HEK293T (cell line): ENCODE data around the gene DYRK2.

ENCODE experiments used
- BHLHE40 ChIP-seq: fragments of 450-650 bp; IDR thresholded peaks from 2 replicates; pipeline ENCODE4 v1.6.1; 2016; ENCODE audit warnings: mild to moderate bottlenecking, moderate library complexity, borderline replicate concordance
- CTBP1 ChIP-seq: fragments of 450-650 bp; IDR thresholded peaks from 2 replicates; pipeline ENCODE4 v1.6.1; 2016; ENCODE audit warnings: borderline replicate concordance
- ELF4 ChIP-seq: fragments of 450-650 bp; IDR thresholded peaks from 2 replicates; pipeline ENCODE4 v1.6.1; 2017; ENCODE audit warnings: antibody characterized with exemption
- FOXA1 ChIP-seq: fragments of 450-650 bp; IDR thresholded peaks from 2 replicates; pipeline ENCODE4 v1.6.1; 2016; ENCODE audit warnings: mild to moderate bottlenecking
- FOXK2 ChIP-seq: fragments of 450-650 bp; IDR thresholded peaks from 2 replicates; pipeline ENCODE4 v1.6.1; 2016; ENCODE audit warnings: mild to moderate bottlenecking
- FOXM1 ChIP-seq: fragments of 450-650 bp; IDR thresholded peaks from 2 replicates; pipeline ENCODE4 v1.6.1; 2017; ENCODE audit warnings: mild to moderate bottlenecking, borderline replicate concordance
- HDGF ChIP-seq: fragments of 450-650 bp; IDR thresholded peaks from 2 replicates; pipeline ENCODE4 v1.6.1; 2017; ENCODE audit warnings: antibody characterized with exemption, borderline replicate concordance
- L3MBTL2 ChIP-seq: fragments of 450-650 bp; conservative IDR thresholded peaks from 2 replicates; pipeline ENCODE4 v1.6.1; 2016; ENCODE audit warnings: mild to moderate bottlenecking
- LEF1 ChIP-seq: fragments of 450-650 bp; IDR thresholded peaks from 2 replicates; pipeline ENCODE4 v1.6.1; 2017; ENCODE audit warnings: mild to moderate bottlenecking, borderline replicate concordance
- NFRKB ChIP-seq: fragments of 450-650 bp; IDR thresholded peaks from 2 replicates; pipeline ENCODE4 v1.6.1; 2016; ENCODE audit warnings: mild to moderate bottlenecking, moderate library complexity
- SUZ12 ChIP-seq: fragments of 450-650 bp; IDR thresholded peaks from 2 replicates; pipeline ENCODE4 v1.6.1; 2016; ENCODE audit warnings: mild to moderate bottlenecking
- TARDBP ChIP-seq: fragments of 450-650 bp; IDR thresholded peaks from 2 replicates; pipeline ENCODE4 v1.6.1; 2016
- ZNF384 ChIP-seq: fragments of 450-650 bp; IDR thresholded peaks from 2 replicates; pipeline ENCODE4 v1.6.1; 2016

DNA sequence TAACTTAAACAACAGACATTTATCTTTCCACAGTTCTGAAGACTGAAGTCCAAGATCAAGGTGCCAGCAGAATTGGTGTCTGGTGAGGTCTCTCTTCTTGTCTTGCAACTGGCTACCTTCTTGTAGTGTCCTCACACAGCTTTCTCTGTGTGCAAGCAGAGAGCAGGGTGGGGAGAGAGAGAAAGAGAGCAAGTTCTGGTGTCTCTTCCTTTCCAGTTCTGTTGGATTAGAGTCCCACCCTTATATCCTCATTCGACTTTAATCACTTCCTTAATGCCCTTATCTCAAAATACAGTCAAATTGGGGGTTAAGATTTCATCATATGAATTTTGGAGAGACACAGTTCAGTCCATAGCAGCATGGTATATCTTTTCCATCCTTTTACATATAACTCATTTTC lies 40.8 kb downstream of the DYRK2 start:
- TF ChIP-seq NFRKB (no peak), HDGF (no peak), SUZ12 (no peak), ZNF384 (no peak), FOXM1 (no peak), L3MBTL2 (no peak), ELF4 (no peak), FOXK2 (no peak), BHLHE40 (no peak), LEF1 (no peak), CTBP1 (no peak), FOXA1 (no peak), TARDBP (no peak)
